ENCODE measurements around the gene HTT. TPM values are rescaled to one million over a fixed set of nuclear protein-coding genes. Genes with fewer than 3 reads are reported as not detected.

Gene HTT
- polyA plus RNA-seq, 3 donors, result 1.8 to 27.1 (median 3.0) TPM

DNA sequence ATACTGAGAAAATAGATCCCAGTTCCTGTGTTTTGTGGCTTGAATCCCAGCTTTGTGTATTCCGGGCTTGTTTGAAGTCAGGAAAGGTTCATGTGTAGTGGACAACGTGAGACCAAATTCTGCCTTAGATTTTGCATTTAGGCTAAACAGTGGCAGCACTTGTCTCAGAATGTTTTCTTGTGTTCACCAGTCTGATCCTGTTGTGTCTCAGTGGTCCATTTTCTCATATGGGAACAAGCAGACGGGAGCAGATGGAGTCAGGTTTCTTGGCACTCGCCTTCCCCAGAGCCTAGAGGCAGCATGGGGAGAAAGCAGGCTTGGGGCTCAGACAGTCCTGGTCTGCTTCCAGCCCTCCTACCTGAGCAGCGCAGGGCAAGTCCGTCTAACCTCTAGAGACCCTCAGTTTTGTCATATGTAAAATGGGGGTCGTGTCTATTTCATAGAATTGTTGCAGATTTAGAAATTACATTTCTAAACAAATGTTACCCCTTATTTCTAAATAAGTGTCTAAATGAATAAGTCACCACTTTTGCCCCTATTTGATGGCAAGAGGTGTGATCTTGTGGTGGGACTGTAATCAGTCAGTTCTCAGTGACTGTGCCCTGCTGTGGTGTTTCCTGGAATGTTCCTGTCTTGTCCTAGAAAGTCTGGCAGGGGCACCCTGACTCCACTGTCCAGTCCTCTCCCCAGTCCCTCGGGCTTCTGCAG is 146.1 kb downstream of the HTT start:
- peaks cover 83 to 90% of the 10 kb centered on the region in 2 donors for H3K36me3 Mint-ChIP-seq
- TF ChIP-seq, protein P1, sequence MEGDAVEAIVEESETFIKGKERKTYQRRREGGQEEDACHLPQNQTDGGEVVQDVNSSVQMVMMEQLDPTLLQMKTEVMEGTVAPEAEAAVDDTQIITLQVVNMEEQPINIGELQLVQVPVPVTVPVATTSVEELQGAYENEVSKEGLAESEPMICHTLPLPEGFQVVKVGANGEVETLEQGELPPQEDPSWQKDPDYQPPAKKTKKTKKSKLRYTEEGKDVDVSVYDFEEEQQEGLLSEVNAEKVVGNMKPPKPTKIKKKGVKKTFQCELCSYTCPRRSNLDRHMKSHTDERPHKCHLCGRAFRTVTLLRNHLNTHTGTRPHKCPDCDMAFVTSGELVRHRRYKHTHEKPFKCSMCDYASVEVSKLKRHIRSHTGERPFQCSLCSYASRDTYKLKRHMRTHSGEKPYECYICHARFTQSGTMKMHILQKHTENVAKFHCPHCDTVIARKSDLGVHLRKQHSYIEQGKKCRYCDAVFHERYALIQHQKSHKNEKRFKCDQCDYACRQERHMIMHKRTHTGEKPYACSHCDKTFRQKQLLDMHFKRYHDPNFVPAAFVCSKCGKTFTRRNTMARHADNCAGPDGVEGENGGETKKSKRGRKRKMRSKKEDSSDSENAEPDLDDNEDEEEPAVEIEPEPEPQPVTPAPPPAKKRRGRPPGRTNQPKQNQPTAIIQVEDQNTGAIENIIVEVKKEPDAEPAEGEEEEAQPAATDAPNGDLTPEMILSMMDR (IDR thresholded peaks at IDR 0.05), result no peak
- 96% methylated on average over 5 of the region's 8 CpGs for WGBS (ENCODE audit: insufficient coverage)

DNA sequence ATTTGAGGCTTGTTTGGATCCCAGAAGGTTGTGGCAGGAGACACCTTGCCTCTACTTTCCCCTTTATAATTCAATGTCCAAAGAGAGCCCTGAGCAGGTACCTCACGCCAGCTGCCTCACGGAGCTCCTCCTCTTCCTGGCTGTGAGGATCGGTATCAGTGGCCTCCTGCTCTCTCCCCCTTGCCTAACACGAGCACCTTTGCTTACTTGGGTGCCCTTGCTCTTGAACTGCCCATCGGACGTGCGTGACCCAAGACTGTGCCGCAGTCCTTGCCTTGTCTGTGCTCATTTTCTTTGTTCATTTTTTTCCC is 146.7 kb downstream of the HTT start:
- Mint-ChIP-seq H3K4me3 (no peak overlapping the region), H3K4me1 (peaks cover 39% of the 10 kb centered on the region), H3K9me3 (no peaks in the 10 kb centered on the region), H3K27ac (no peak overlapping the region), H3K27me3 (ENCODE audit: low read depth in 3 of 3) (peaks cover 0 to 4% (median 2%) of the 10 kb centered on the region in 3 donors), H3K36me3 (peaks cover 80 to 84% of the 10 kb centered on the region in 2 donors)
- Histone ChIP-seq H3K4me3 (replicated peaks in 1 of 3; ENCODE audit: low read depth in 2 of 3, low read length in 3 of 3) (no peak overlapping the region), H3K4me2 (replicated peaks; ENCODE audit: extremely low read depth, low read length, poor library complexity, severe bottlenecking) (no peak overlapping the region), H3K27ac (ENCODE audit: low read depth in 1 of 2, low read length in 2 of 2) (no peak overlapping the region), H3K36me3 (replicated peaks in 1 of 2; ENCODE audit: control insufficient read depth in 1 of 2, insufficient read depth in 2 of 2, low read length in 2 of 2) (peaks cover 59 to 75% of the 10 kb centered on the region in 2 donors), H4K20me1 (ENCODE audit: insufficient read depth, low read length) (no peaks in the 10 kb centered on the region), H3K27me3 (ENCODE audit: control insufficient read depth in 2 of 2, insufficient read depth in 2 of 2, low read length in 2 of 2) (no peaks in the 10 kb centered on the region), H2AFZ (ENCODE audit: insufficient read depth, low read depth, low read length, poor library complexity, severe bottlenecking) (no peak overlapping the region), H3K4me1 (ENCODE audit: control insufficient read depth in 1 of 2, insufficient read depth in 2 of 2, low read length in 2 of 2) (peaks cover 35 to 37% of the 10 kb centered on the region in 2 donors), H3K79me2 (ENCODE audit: insufficient read depth, low read length) (peaks cover 4% of the 10 kb centered on the region), H3K9me3 (replicated peaks in 1 of 2; ENCODE audit: control insufficient read depth in 1 of 2, insufficient read depth in 1 of 2, low read length in 2 of 2) (no peaks in the 10 kb centered on the region), H3K9ac (ENCODE audit: insufficient read depth, low read length, poor library complexity, severe bottlenecking) (no peak overlapping the region)
- TF ChIP-seq, protein P1 (IDR thresholded peaks at IDR 0.05), result no peak
- intact Hi-C loops (cut with micrococcal nuclease), result no loop called here
- DNase-seq, result no peak
- 95% methylated on average over 4 of the region's 8 CpGs for WGBS (ENCODE audit: insufficient coverage)

More for the DNA sequence above, 146.1 kb downstream of the HTT start:
- Histone ChIP-seq H3K9me3 (replicated peaks in 1 of 2; ENCODE audit: control insufficient read depth in 1 of 2, insufficient read depth in 1 of 2, low read length in 2 of 2) (no peaks in the 10 kb centered on the region), H3K4me1 (ENCODE audit: control insufficient read depth in 1 of 2, insufficient read depth in 2 of 2, low read length in 2 of 2) (peaks cover 30 to 32% of the 10 kb centered on the region in 2 donors), H3K4me3 (replicated peaks in 1 of 3; ENCODE audit: low read depth in 2 of 3, low read length in 3 of 3) (no peak overlapping the region), H3K9ac (ENCODE audit: insufficient read depth, low read length, poor library complexity, severe bottlenecking) (no peak overlapping the region), H3K4me2 (replicated peaks; ENCODE audit: extremely low read depth, low read length, poor library complexity, severe bottlenecking) (no peak overlapping the region), H3K27me3 (ENCODE audit: control insufficient read depth in 2 of 2, insufficient read depth in 2 of 2, low read length in 2 of 2) (no peaks in the 10 kb centered on the region), H3K79me2 (ENCODE audit: insufficient read depth, low read length) (peaks cover 4% of the 10 kb centered on the region), H4K20me1 (ENCODE audit: insufficient read depth, low read length) (no peaks in the 10 kb centered on the region), H3K27ac (ENCODE audit: low read depth in 1 of 2, low read length in 2 of 2) (no peak overlapping the region), H3K36me3 (replicated peaks in 1 of 2; ENCODE audit: control insufficient read depth in 1 of 2, insufficient read depth in 2 of 2, low read length in 2 of 2) (peaks cover 64 to 80% of the 10 kb centered on the region in 2 donors), H2AFZ (ENCODE audit: insufficient read depth, low read depth, low read length, poor library complexity, severe bottlenecking) (no peak overlapping the region)
- Mint-ChIP-seq H3K4me1 (peaks cover 34% of the 10 kb centered on the region), H3K27me3 (ENCODE audit: low read depth in 3 of 3) (peaks cover 0 to 4% (median 2%) of the 10 kb centered on the region in 3 donors), H3K4me3 (no peak overlapping the region), H3K27ac (no peak overlapping the region), H3K9me3 (no peaks in the 10 kb centered on the region)
- intact Hi-C loops (cut with micrococcal nuclease), result no loop called here
- DNase-seq, result no peak
